GM19193 (cell line): ENCODE data around the gene SNAP29.

Source experiments
- POLR2A ChIP-seq: IDR thresholded peaks from 4 replicates; pipeline ENCODE4 v1.6.1; 2011; ENCODE audit not compliant: insufficient read depth, insufficient read length; ENCODE audit errors: extremely low read depth

SNAP29 gene

DNA sequence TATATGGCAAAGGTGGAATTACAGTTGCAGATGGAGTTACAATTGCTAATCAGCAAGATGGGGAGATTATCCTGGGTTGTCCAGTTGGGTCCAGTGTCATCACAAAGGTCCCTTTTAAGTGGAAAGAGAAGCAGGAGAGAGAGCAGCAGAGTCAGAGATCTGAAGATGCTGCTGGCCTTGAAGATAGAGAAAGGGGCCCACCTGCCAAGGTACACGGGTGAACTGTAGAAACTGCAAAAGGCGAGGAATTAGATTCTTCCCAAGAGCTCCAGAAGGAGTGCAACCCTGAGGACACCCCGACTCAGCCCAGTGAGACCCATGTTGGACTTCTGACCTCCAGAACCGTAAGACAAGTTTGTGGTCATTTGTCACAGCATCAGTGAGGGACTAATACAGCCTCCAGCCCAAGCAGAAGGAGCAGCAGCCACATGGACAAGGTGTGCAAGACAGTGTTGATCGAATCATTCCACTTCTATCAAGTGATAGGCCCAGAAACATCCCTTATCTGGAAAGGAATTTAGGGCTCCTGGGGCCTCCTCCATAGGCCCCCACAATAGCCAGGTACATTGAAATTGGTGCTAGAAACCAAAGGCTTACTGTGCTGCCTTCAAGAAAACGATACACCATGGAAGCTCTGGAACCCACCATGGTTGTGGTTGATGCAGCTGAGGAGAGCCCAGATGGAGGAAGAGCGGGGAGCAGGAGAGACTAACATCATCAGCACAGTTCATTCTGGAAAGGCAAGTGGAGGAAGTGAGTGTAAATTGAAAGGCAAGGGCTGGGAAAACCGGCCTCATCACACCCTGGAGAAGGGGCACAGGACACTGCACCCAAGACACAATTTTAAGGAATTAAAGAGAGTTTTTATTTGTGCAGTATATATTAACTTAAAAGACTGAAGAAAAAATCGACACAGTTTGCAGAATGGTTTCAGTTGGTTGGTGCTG is 23.3 kb downstream of the SNAP29 start:
- TF ChIP-seq POLR2A: no peak

DNA sequence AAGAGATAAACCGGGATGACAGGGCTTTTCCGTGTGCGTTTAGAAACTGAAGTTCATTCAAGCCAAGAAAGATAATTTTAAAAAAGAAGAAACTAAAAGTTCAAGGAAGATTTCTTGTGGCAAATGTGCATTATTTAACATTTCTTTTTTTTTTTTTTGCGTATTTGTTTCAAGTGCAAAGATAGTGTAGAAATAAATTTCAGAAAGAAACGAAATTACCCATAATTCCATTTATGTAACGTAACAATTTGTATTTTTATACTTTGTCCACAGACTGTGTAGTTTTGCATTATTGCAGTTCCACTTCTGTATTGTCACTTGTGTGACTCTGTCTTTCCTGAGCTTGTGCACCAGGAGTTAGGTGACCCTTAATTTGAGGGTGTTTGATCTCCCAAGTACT is 24.0 kb downstream of the SNAP29 start:
- no peak for TF ChIP-seq POLR2A

DNA sequence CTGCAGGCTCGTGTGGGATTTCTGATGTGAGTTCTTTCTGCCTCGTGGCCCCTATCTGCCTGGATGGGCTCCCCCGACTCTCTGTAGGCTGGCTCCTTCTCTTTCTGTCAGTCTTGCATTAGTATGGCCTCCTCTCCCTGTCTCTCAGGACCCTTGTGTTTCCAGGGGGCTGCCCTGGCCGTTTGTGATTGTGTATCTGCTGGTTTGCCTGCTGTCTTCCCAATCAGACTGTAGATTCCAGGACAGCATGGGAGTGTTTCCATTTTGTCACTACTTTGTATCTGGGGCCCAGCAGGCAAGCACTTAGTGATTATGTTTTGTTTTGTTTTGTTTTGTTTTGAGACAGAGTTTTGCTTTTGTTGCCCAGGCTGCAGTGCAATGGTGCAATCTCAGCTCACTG is 25.6 kb downstream of the SNAP29 start:
- no peak for TF ChIP-seq POLR2A

DNA sequence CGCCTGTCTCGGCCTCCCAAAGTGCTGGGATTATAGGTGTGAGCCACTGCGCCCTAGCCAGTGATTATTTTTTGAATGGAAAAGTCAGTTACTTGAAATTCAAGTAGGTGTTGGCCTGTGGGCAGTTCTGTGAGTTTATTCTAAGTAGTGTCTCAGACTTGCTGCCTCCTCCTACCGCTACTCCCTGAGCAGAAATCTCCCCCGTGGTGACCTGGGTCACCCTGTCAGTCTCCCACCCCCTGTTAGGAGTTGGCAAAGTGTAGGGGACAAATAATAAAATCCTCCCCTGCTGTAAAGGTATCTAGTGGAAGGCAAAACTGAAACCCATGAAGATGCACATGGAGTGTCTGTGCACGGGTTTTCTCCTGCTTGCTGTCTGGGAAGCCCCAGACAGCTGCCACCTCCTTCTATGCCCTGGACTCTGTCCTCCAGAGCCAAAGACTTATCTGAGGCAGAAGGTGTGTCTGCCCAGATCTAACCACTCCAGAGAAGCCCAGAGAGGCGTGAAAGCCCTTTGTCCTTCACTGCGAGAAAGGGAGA is 26.3 kb downstream of the SNAP29 start:
- TF ChIP-seq POLR2A: no peak

DNA sequence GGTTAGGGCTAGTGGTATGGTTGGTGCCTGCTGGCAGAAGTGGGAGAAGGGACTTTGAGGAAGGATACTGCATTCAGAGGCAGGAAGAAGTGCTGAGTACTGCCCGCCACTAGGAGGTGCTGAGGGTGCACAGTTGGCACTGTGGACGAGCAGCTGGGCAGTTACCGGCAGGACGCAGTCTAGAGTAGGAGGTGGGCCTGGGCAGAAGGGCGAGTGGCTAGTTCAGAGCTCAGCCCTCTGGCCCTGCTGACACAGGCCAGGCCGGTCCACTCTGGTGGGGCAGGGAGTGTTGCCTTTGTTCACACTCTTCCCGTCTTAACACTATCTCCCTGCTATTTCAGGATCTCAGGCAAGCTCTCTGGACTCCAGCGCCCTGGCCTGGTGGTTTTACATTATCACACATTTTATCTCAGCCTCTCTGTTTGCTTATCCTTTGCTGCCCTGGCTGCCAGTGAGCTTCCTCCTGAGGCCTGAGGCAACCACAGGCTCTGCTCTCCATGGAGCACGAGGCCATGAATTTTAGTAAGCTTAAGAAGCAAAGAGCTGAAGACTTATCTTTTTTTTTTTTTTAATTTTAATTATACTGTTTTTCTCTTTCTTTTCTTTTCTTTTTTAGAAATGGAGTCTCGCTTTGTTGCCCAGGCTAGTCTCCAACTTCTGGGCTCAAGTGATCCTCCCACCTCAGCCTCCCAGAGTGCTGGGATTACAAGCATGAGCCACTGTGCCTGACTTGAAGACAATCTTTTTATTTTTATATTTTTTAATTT is 26.9 kb downstream of the SNAP29 start:
- no peak for TF ChIP-seq POLR2A

DNA sequence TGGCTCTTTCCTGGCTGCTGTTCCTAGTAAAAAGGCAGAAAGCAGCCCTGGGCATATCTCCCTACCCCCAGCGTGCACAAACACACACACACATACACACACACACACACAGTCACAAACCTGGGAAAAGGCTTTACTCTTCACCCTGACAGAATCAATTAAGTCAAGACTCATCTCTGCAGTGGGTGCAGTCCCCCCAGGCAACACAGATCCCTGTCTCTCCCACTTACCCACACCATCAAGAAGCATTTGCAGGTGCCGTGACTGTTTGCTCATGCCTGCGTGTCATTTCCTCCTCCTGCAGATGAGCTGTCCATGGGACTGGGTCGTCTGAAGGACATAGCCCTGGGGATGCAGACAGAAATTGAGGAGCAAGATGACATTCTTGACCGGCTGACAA is 28.6 kb downstream of the SNAP29 start:
- TF ChIP-seq POLR2A: no peak

DNA sequence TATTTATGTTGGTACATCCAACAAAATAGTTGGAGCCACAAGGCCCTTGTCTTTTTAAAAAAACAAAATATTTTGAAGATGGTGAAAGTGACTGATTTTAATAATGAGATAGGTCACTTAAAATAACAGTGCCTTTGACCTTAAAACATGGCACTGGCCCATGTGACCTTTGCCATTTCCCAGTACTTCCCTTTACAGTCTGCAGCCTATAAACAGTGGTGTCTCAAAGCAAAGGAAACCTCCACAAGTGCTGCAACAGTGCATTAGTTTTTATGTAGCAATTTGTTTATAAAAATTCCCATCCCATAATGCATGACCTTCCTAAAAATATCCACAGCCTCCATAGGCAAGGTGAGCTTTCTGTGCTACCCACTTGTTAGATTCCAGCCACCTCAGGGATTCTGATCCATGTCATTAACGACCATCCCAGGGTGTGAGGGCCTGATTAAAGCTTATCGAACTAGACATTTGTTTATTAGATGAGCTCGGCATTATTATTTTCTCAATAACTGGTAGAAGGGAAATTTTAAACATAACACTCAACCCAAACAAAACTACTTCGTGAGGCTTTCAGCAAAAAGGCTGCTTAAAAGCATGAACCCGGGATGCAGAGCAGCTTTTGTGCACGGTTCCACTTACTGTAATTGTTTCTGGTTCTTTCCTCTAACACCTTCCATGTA is 30.4 kb downstream of the SNAP29 start:
- TF ChIP-seq POLR2A: no peak

DNA sequence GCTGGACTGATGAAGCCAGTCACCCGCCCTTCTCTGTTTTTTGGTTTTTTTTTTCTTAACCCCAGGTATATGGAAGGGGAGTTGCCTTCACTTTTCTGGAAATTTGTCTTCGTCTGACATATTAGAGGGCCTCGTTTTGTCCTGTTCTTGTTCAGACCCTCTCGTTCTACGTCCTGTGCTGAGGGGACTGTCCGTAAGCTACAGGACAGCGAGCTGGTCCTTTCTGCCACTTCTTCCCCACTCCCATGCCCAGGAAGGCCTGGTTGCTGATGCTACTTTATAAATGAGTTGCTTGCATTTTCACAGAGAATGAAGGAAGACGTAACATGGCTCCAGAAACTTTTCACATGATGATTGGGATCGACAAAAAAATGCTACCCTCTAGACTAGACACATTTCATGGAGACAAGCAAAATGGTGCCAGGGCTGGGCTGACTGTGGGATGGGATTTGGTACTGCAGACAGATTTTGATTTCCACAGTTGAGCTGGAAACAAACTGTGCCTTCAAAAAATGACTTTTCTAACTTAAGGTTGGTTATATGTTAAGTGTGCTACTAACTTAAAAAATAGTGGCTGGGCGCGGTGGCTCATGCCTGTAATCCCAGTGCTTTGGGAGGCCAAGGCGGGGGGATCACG is 31.2 kb downstream of the SNAP29 start:
- no peak for TF ChIP-seq POLR2A

DNA sequence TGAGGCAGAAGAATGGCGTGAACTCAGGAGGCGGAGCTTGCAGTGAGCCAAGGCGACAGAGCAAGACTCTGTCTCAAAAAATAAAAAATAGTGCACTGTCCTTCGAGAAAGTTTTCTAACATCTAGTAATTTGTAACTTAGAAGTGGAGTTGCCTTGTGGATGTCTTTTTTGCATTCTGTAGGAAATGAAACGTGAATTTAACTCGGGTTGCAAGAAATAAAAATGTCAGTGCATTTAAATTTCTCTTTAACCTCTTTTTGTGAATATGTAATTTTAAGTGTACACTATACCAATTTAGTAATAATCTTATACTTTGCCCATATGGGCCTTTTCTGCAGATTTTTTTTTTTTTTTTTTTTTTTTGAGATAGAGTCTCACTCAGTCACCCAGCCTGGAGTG is 32.2 kb downstream of the SNAP29 start:
- TF ChIP-seq POLR2A: no peak

DNA sequence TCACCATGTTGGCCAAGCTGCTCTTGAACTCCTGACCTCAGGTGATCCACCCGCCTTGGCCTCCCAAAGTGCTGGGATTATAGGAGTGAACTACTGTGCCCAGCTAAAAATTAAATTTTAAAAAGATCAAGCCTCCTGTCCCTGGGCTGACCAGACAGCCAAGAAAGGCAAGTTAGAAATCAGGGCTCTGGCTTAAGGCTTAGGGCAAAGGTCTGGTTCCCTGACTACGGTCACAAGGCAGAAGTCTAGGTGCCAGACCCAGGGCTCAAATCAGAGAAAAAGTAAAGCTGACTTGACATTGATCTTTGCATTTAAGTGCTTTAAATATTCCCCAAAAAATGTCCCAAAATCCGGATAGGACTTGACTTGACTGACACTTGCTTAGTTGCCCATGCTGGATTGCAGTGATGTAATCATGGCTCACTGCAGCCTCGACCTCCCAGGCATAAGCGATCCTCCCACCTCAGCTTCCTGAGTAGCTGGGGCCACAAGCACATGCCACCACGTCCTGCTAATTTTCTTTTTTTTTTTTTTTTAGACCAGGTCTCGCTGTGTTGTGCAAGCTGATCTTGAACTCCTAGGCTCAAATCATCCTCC is 41.1 kb downstream of the SNAP29 start:
- no peak for TF ChIP-seq POLR2A

DNA sequence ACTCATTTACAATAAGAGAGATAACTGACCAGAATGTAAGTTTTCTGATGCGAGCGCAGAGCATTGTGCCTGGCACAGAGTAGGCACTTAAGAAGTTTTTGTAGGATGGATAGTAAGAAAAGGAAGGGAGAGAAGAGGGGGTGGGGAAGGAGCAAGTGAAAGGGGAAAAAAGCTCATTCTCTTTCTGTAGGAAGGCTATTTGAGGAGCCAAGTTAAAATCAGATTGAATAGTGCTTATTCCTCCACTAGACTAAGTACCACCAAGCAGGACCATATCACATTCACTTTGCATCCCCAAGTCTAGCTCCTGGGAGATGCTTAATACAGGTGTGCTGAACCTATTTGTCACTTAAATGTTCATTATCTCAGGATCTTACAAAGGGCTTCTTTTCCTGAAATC is 44.3 kb downstream of the SNAP29 start:
- no peak for TF ChIP-seq POLR2A

DNA sequence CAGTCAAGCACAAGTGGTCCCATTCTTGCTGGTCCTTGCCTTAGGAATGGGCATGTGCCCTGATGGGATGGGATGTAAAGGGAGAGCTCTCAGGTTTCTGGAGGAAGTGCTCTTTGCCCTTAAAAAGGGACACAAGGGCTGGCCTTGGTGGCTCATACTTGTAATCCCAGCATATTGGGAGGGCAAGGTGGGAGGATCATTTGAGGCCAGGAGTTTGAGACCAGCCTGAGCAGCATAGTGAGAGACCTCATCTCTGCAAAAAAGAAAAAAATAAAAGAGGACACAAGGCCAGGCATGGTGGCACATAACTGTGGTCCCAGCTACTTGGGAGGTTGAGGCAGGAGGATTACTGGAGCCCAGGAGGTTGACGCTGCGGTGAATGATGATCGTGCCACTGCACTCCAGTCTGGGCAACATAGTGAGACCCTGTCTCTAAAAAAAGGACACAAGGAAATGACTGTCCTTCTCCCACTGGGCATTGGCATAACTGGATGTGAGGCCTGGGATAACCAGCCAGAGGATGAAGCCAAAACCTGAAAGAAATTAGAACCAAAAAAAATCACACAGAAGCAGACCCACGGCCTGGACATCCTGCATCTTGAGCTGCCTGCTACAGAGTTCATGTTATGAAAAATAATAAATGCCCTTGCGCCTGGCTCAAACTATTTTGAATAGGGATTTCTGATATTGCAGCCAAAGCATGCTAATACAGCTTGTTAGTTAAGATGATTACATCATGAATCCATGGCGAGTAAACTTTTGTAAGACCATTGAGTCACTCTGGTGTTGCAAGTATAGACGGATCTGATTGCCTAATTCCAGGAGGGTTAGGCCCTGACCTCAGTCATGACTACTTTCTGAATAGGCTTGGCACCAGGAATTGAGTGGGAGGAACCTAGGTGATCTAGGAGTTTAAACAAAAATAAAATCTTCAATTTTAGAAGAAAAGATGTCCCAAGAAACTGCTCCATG is 45.5 kb downstream of the SNAP29 start:
- TF ChIP-seq POLR2A: no peak

DNA sequence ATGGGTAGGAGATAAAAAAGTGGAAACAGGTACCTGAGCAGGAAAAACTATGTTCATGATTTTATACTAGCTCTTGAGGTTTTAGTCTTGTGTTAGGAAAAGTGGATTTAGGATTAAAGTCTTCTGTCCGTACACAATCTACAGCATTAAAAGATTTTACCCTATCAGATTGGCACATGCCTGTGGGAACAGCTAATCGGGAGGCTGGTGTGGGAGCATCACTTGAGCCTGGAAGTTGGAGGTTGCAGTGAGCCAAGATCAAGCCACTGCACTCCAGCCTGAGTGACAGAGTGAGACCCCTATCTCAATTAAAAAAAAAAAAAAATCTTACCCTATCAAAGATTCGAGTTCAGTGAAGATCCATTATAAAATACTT is 46.2 kb downstream of the SNAP29 start:
- no peak for TF ChIP-seq POLR2A
